Right lobe of liver (tissue), 4 donors: ENCODE results near the gene ZMIZ1.

Experiments used
- CTCF ChIP-seq, 4 donors: fragments of 200-600 bp in 3 of 4; fragments of 450-650 bp in 1 of 4; IDR thresholded peaks; one replicate each; pipeline versions ENCODE4 v1.5.1 to v1.8.0; 2016 to 2022; ENCODE audit warnings: antibody characterized with exemption in 4 of 4, mild to moderate bottlenecking in 2 of 4
- POLR2A ChIP-seq: fragments of 450-650 bp; IDR thresholded peaks from one replicate; pipeline ENCODE4 v1.6.1; 2017; ENCODE audit warnings: antibody characterized with exemption, mild to moderate bottlenecking
- donor health status: DM: no; HTN: no; CAD: no.
- donor health status: DM: no; HTN: no; CAD: no.
- donor health status: DM: no; HTN: yes; CAD: no.

DNA sequence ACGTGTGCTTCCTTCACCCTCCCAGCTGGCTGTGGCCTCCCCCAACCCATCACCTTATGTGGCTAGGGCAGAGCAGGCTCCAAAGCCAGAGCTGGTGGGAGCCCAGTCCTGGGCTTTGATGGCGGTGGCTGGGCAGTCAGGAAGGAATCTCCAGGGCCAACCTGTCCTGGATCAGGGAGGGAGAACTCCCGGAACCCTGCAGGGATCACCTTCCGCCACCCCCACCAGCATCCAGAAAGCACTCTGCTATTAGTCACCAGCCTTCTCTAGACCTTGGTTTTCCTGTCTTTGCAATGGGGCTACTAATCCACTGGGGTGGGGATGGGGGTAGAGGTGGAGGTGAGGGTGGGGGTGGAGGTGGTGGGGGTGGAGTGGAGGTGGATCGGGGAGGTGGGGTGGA lies 139.0 kb downstream of the ZMIZ1 start:
- TF ChIP-seq CTCF (IDR thresholded peaks at IDR 0.05) (no peak), POLR2A (no peak)
